HCEC 1CT (cell line): Measurements from ENCODE around the gene HECTD3.

Source experiments
- DNase-seq: peaks from one replicate; pipeline ENCODE4 v3.0.0-alpha.2; 2017

HECTD3 gene

GRCh38 chr1:45010855-45011811, at the start of gene HECTD3:
Gene HECTD3 (minus strand): TSS chr1:45011324. CDS start chr1:45011257, 67 bp downstream.
- peak; percentile 81 for DNase-seq

GRCh38 chr1:45059829-45060228, 48.7 kb upstream of the HECTD3 start:
- DNase-seq: no peak

GRCh38 chr1:45057542-45057941, 46.4 kb upstream of the HECTD3 start:
- no peak for DNase-seq

GRCh38 chr1:45051005-45051772, 40.1 kb upstream of the HECTD3 start:
- DNase-seq: no peak

GRCh38 chr1:45047032-45047431, 35.9 kb upstream of the HECTD3 start:
- DNase-seq: peak; percentile 3

- no peak for DNase-seq
These were observed 33.8 kb upstream of the HECTD3 start for GRCh38 chr1:45044916-45045315.

- DNase-seq: no peak
These were observed 32.0 kb upstream of the HECTD3 start for GRCh38 chr1:45043094-45043493.

- DNase-seq: no peak
These were observed 29.2 kb upstream of the HECTD3 start for GRCh38 chr1:45040297-45040696.

- DNase-seq: no peak
These were observed 27.7 kb upstream of the HECTD3 start for GRCh38 chr1:45038661-45039364.

GRCh38 chr1:45038240-45038639, 27.1 kb upstream of the HECTD3 start:
- DNase-seq: no peak

- no peak for DNase-seq
These were observed 26.3 kb upstream of the HECTD3 start for GRCh38 chr1:45037456-45037855.

- no peak for DNase-seq
These were observed 24.6 kb upstream of the HECTD3 start for GRCh38 chr1:45035631-45036301.

- no peak for DNase-seq
These were observed 22.2 kb upstream of the HECTD3 start for GRCh38 chr1:45033356-45033755.

- no peak for DNase-seq
These were observed 21.7 kb upstream of the HECTD3 start for GRCh38 chr1:45032837-45033236.

GRCh38 chr1:45026446-45026845, 15.3 kb upstream of the HECTD3 start:
- DNase-seq: no peak

- no peak for DNase-seq
These were observed 12.5 kb upstream of the HECTD3 start for GRCh38 chr1:45023663-45024062.

GRCh38 chr1:45018599-45019230, 7.6 kb upstream of the HECTD3 start:
- DNase-seq: peak; percentile 42

- no peak for DNase-seq
These were observed 5.6 kb upstream of the HECTD3 start for GRCh38 chr1:45016767-45017166.

GRCh38 chr1:45016090-45016697, 5.1 kb upstream of the HECTD3 start:
- DNase-seq: no peak

- DNase-seq: no peak
These were observed 4.6 kb upstream of the HECTD3 start for GRCh38 chr1:45015683-45016082.

GRCh38 chr1:45014321-45015028, 3.4 kb upstream of the HECTD3 start:
- peak; percentile 67 for DNase-seq
